Activated CD8-positive, alpha-beta T cell treated with anti-CD3 and anti-CD28 coated beads for 36 hours (primary cell): ENCODE measurements around the gene ZNF221. TPM values are rescaled to one million over a fixed set of nuclear protein-coding genes. Genes with fewer than 3 reads are reported as not detected.

ENCODE experiments used
- ATAC-seq: fragments of 200-7000 bp; cut with Tn5 transposase; one replicate; pipeline ENCODE4 v1.10.0; 2021; ENCODE audit warnings: mild to moderate bottlenecking, moderate library complexity
- CTCF ChIA-PET: fragments of 350-600 bp; sonication (Branson Sonifier 250); formaldehyde crosslinking; loops from one replicate; lab custom pipeline; 2021; ENCODE audit warnings: antibody characterized with exemption; lab: Charles Lee
- POLR2A ChIA-PET: fragments of 350-600 bp; sonication (Branson Sonifier 250); formaldehyde crosslinking; loops from one replicate; lab custom pipeline; 2021; ENCODE audit warnings: antibody characterized with exemption; lab: Charles Lee
- DNase-seq: peaks from one replicate; pipeline ENCODE4 v3.0.0-alpha.2; 2020
- H3K27ac Mint-ChIP-seq: one replicate; pipeline ENCODE4 v1.8.0; 2021; ENCODE audit warnings: mild to moderate bottlenecking, mixed read lengths
- H3K27me3 Mint-ChIP-seq: one replicate; pipeline ENCODE4 v1.8.0; 2021; ENCODE audit warnings: mixed read lengths
- H3K36me3 Mint-ChIP-seq: one replicate; pipeline ENCODE4 v1.8.0; 2021; ENCODE audit warnings: low read depth, mixed read lengths
- H3K4me1 Mint-ChIP-seq: one replicate; pipeline ENCODE4 v1.8.0; 2021; ENCODE audit warnings: low read depth, mixed read lengths
- H3K4me3 Mint-ChIP-seq: one replicate; pipeline ENCODE4 v1.8.0; 2021; ENCODE audit warnings: mild to moderate bottlenecking, moderate library complexity, mixed read lengths
- H3K9me3 Mint-ChIP-seq: one replicate; pipeline ENCODE4 v1.8.0; 2021; ENCODE audit warnings: mixed read lengths
- intact Hi-C: fragments of 100-400 bp; cut with micrococcal nuclease; formaldehyde crosslinking; loops from one replicate; pipeline ENCODE4 v1.10.0; 2022
- total RNA-seq, 2 experiments: library from RNA; stranded (reverse); gene quantifications; one replicate each; pipeline ENCODE4 v1.2.3, GENCODE V29; 2021
- TF ChIP-seq, protein P1 (sequence below): fragments of 200-600 bp; IDR thresholded peaks from one replicate; pipeline ENCODE4 v1.8.0; 2022; ENCODE audit warnings: antibody characterized with exemption, mild to moderate bottlenecking

The ZNF221 gene
- total RNA-seq, 2 experiments from 2014 or later = 1.0 to 1.6 TPM

DNA sequence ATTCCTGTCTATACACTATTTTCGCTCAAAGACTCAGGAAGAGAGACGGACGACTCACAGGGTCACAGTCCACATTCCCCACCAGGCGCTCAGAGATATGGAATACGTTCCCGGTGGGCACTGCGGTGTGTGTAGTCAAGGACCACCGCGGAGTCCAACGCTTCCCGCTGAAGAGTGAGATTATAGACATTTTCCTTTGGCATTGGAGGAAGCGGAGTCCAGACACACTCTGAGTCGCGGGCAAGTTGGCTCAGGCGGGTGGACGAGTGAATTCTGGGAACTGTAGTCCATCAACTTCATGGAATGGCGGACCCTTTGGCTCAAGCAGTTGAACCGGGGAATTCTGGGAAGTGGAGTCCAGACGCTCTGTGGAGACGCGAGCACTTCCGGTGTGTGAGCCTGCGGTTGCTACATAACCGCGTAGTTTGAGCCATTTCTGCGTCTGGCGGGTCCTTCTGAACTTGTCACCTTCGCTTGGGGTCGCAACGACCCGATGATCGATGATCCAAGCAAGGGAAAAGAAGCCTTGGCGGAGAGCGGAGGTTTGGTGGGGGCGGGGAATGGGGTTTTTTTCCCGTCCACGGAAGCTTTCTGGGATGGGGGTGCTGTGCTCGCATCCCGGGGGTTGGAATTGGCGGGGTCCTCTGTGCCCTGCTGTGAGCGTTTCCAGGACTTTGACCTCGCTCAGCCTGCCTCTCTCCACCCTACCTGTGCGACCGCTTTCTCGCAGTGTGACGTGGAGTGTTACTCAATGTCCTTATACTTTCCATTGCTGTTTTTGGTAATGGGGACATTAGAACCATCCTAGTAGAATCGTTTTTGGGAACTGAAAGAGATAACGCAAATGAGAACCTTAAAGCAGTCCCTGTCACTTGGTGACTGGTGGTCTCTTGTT, 51.8 kb downstream of the ZNF221 start, which contains the start of gene ZNF230:
TSS of gene ZNF230 (plus strand) at position 392 of the 895 bp plus-strand sequence. CDS start 4,122 bp downstream, outside the sequence.
- peak; percentile 92 for DNase-seq
- peak within 1 kb of the TSS; percentile 96 for H3K4me3 Mint-ChIP-seq
- H3K27me3 Mint-ChIP-seq = no peaks in the 10 kb centered on the region
- intact Hi-C loops = loop anchor here (10.0 kb wide), 1 partner anchor 68 kb away; the partner anchor contains the start of gene ZNF45
- peaks cover 14% of the 10 kb centered on the region for H3K4me1 Mint-ChIP-seq
- H3K9me3 Mint-ChIP-seq = peaks cover 40% of the 10 kb centered on the region
- TF ChIP-seq, protein P1, sequence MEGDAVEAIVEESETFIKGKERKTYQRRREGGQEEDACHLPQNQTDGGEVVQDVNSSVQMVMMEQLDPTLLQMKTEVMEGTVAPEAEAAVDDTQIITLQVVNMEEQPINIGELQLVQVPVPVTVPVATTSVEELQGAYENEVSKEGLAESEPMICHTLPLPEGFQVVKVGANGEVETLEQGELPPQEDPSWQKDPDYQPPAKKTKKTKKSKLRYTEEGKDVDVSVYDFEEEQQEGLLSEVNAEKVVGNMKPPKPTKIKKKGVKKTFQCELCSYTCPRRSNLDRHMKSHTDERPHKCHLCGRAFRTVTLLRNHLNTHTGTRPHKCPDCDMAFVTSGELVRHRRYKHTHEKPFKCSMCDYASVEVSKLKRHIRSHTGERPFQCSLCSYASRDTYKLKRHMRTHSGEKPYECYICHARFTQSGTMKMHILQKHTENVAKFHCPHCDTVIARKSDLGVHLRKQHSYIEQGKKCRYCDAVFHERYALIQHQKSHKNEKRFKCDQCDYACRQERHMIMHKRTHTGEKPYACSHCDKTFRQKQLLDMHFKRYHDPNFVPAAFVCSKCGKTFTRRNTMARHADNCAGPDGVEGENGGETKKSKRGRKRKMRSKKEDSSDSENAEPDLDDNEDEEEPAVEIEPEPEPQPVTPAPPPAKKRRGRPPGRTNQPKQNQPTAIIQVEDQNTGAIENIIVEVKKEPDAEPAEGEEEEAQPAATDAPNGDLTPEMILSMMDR = no peak
- ChIA-PET CTCF (interaction anchor here (1.1 kb wide), 1 partner anchor 70 kb away, joined by 3 read pairs; no protein-coding TSS in a partner anchor), POLR2A (interaction anchor here (0.6 kb wide), 2 partner anchors 8 to 726 kb away, joined by 3 read pairs; no protein-coding TSS in a partner anchor)
- H3K36me3 Mint-ChIP-seq = peaks cover 35% of the 10 kb centered on the region
- ATAC-seq = peak; percentile 96
- H3K27ac Mint-ChIP-seq = peak within 1 kb of the TSS; percentile 98

DNA sequence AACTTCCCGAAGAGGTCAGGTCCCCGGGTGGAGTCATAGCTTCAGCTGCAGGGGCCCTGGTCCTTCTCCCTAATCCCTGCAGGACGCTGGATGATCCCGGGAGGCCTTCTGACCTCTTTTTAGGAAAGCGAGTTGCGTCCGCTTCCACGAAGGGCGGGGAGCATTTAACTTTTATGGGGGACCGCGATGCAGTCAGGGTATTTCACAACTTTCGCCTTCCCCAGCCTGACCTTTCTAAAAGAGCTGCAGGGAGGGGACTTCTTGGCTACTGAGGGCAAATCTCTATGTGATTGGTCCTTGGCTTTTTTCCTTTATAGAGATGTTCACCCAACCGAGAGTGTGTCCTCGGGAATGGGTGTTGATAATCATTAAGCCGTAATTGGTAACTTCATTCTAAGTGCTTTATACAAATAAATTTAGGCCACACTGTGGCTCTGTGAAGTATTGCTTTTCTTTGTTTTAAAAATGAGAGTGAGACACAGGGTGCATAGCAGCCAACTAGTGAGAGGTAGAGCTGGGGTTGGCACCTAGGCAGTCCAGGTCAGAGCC, 52.5 kb downstream of the ZNF221 start:
- ATAC-seq = peak; percentile 43
- peaks cover 14% of the 10 kb centered on the region for H3K4me1 Mint-ChIP-seq
- peak overlapping the region; percentile 96 for H3K4me3 Mint-ChIP-seq
- no peaks in the 10 kb centered on the region for H3K27me3 Mint-ChIP-seq
- intact Hi-C loops = loop anchor here (10.0 kb wide), 1 partner anchor 69 kb away; the partner anchor contains the start of gene ZNF45
- H3K27ac Mint-ChIP-seq = peak overlapping the region; percentile 98
- peaks cover 40% of the 10 kb centered on the region for H3K9me3 Mint-ChIP-seq
- TF ChIP-seq, protein P1 = peak; percentile 48
- POLR2A ChIA-PET = no interaction called here
- DNase-seq = peak; percentile 25
- H3K36me3 Mint-ChIP-seq = peaks cover 37% of the 10 kb centered on the region
- CTCF ChIA-PET = interaction anchor here (0.5 to 1.1 kb wide), 2 partner anchors 71 to 164 kb away, joined by 3 read pairs; no protein-coding TSS in a partner anchor

DNA sequence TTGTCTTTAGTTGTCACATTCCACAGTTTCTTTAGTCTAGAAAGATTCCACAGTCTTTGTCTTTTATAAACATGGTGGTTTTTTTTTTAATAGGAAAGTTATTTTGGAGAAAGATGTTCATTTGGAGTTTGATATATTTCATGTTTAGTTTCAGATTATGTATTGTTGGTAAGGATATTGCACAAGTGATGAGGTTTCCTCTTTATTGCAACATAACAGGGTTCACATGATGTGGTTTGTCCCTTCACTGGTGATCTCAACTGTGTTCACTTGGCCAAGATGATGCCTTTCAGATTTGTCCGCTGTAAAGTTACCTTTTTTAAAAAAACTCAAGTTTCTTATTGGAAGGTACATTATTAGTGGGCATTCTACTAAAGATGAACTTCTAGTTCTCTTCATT, 54.9 kb downstream of the ZNF221 start:
- peaks cover 58% of the 10 kb centered on the region for H3K36me3 Mint-ChIP-seq

DNA sequence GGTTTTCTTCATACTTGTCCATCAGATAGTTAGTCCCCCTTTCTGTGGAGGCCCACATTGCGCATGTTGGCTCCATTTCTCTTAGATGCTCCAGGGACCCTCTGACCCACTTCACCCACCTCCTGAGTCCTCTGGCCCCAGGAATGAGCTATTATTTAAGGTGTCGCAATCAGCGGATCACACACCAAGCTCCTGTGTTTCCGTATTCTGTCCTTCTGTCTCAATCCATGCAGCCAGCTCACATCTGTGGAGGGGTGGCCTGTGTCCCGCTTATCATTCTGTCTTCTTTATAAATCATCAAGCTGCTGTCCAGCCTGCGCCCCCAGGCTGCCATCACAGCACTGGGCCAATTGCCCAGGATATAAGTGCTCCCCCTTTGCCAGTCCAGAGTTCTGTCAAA, 56.4 kb downstream of the ZNF221 start:
- H3K36me3 Mint-ChIP-seq = peaks cover 71% of the 10 kb centered on the region
- peaks cover 56% of the 10 kb centered on the region for H3K9me3 Mint-ChIP-seq
- no peaks in the 10 kb centered on the region for H3K27me3 Mint-ChIP-seq
- H3K4me3 Mint-ChIP-seq = no peak overlapping the region
- DNase-seq (no peak), ATAC-seq (no peak)
- H3K4me1 Mint-ChIP-seq = peaks cover 7% of the 10 kb centered on the region
- TF ChIP-seq, protein P1 = no peak
- intact Hi-C loops = loop anchor here (10.0 kb wide), 1 partner anchor 73 kb away; the partner anchor contains the start of gene ZNF45
- H3K27ac Mint-ChIP-seq = no peak overlapping the region
- ChIA-PET CTCF (interaction anchor here (1.6 kb wide), 1 partner anchor 40 kb away, joined by 4 read pairs; no protein-coding TSS in a partner anchor), POLR2A (no interaction called here)

More for the DNA sequence above, 54.9 kb downstream of the ZNF221 start:
- peaks cover 50% of the 10 kb centered on the region for H3K9me3 Mint-ChIP-seq
- H3K4me1 Mint-ChIP-seq = peaks cover 14% of the 10 kb centered on the region
- ChIA-PET POLR2A (interaction anchor here (0.8 kb wide), 1 partner anchor 23 kb away, joined by 3 read pairs; no protein-coding TSS in a partner anchor), CTCF (no interaction called here)
- no peak for ATAC-seq
- no peak overlapping the region for H3K4me3 Mint-ChIP-seq
- H3K27ac Mint-ChIP-seq = no peak overlapping the region
- H3K27me3 Mint-ChIP-seq = no peaks in the 10 kb centered on the region
- no peak for DNase-seq
- TF ChIP-seq, protein P1 = no peak
- intact Hi-C loops = loop anchor here (10.0 kb wide), 1 partner anchor 71 kb away; the partner anchor contains the start of gene ZNF45
